VCaP (cell line): Measurements from ENCODE around the gene TCF23.
"Not testable (repeated sequence)": the region's sequence is repeated elsewhere in the genome, so short reads cannot be mapped to it uniquely, and the experiment has no call there.

ENCODE experiments used
- H3K27ac ChIP-seq: fragments of 450-650 bp; 2 replicates; pipeline ENCODE4 v1.5.1; 2017
- CTCF ChIP-seq: fragments of 450-650 bp; conservative IDR thresholded peaks from 2 replicates; pipeline ENCODE4 v1.5.1; 2017; ENCODE audit warnings: mild to moderate bottlenecking, moderate library complexity

TCF23 gene

GRCh38 chr2:27148801-27149439 is at the start of gene TCF23:
Gene TCF23 (plus strand): TSS chr2:27149004. CDS start chr2:27149134, 130 bp downstream.
- no peak for TF ChIP-seq CTCF
- no peak within 1 kb of the TSS for H3K27ac ChIP-seq

- no peak for TF ChIP-seq CTCF
- H3K27ac ChIP-seq, result no peak overlapping the region
Measured at GRCh38 chr2:27099334-27099955, 49.4 kb upstream of the TCF23 start.

GRCh38 chr2:27100036-27100435 is 48.8 kb upstream of the TCF23 start:
- H3K27ac ChIP-seq, result no peak overlapping the region
- no peak for TF ChIP-seq CTCF

GRCh38 chr2:27102329-27102728 is 46.5 kb upstream of the TCF23 start:
- no peak for TF ChIP-seq CTCF
- no peak overlapping the region for H3K27ac ChIP-seq

GRCh38 chr2:27105981-27106380 is 42.8 kb upstream of the TCF23 start:
- H3K27ac ChIP-seq, result no peak overlapping the region
- TF ChIP-seq CTCF, result no peak

- TF ChIP-seq CTCF, result no peak
- no peak overlapping the region for H3K27ac ChIP-seq
Measured at GRCh38 chr2:27108221-27108620, 40.6 kb upstream of the TCF23 start.

GRCh38 chr2:27109083-27109482 is 39.7 kb upstream of the TCF23 start:
- no peak for TF ChIP-seq CTCF

GRCh38 chr2:27110603-27111352 is 38.0 kb upstream of the TCF23 start:
- H3K27ac ChIP-seq, result not testable (repeated sequence)

More at GRCh38 chr2:27109083-27109482, 39.7 kb upstream of the TCF23 start:
- no peak overlapping the region for H3K27ac ChIP-seq

GRCh38 chr2:27111392-27112078 is 37.3 kb upstream of the TCF23 start:
- not testable (repeated sequence) for H3K27ac ChIP-seq
